GM12874 (cell line): ENCODE results near the gene NUF2.

Source experiments
- CTCF ChIP-seq: IDR thresholded peaks from 2 replicates; pipeline ENCODE4 v1.5.1; 2011; ENCODE audit warnings: low read depth, mild to moderate bottlenecking, control low read depth, low read length, moderate library complexity; ENCODE audit not compliant: insufficient read depth

Gene NUF2

GRCh38 chr1:163315773-163316374 lies 5.9 kb upstream of the NUF2 start:
- TF ChIP-seq CTCF: peak; percentile 23; the same call in 1 of the 2 replicates

GRCh38 chr1:163320891-163321290 lies 863 bp upstream of the NUF2 start:
- TF ChIP-seq CTCF: no peak

- TF ChIP-seq CTCF: no peak
Observed at GRCh38 chr1:163331116-163331515, 9.4 kb downstream of the NUF2 start.

GRCh38 chr1:163335216-163335615 lies 13.5 kb downstream of the NUF2 start:
- no peak for TF ChIP-seq CTCF

- TF ChIP-seq CTCF: no peak
Observed at GRCh38 chr1:163337631-163338030, 15.9 kb downstream of the NUF2 start.

- TF ChIP-seq CTCF: no peak
Observed at GRCh38 chr1:163346326-163346870, 24.6 kb downstream of the NUF2 start.

GRCh38 chr1:163347106-163347505 lies 25.4 kb downstream of the NUF2 start:
- TF ChIP-seq CTCF: no peak
